A673 (cell line): ENCODE measurements around the gene ANO3. TPM values are rescaled to one million over a fixed set of nuclear protein-coding genes. Genes with fewer than 3 reads are reported as not detected.

ENCODE experiments used
- BruUV-seq: library from RNA; stranded (reverse); fragments of 400-500 nt; replicated peaks from 2 replicates; lab custom pipeline; 2021; lab: Mats Ljungman, UMichigan
- CTCF ChIA-PET: fragments of 300-600 bp; sonication (Branson Sonifier 250); formaldehyde crosslinking; loops from one replicate; lab custom pipeline; 2022; ENCODE audit warnings: antibody characterized with exemption; lab: Charles Lee
- POLR2A ChIA-PET: fragments of 300-600 bp; sonication (Branson Sonifier 250); formaldehyde crosslinking; loops from one replicate; lab custom pipeline; 2022; ENCODE audit warnings: antibody characterized with exemption; ENCODE audit not compliant: low non-redundant PET; lab: Charles Lee
- DNase-seq: peaks from one replicate; pipeline ENCODE4 v3.0.0-alpha.2; 2015; ENCODE audit warnings: low spot score
- H3K27ac ChIP-seq: fragments of 200-600 bp; sonication (generic); 2 replicates; pipeline ENCODE4 v1.5.1; 2016; ENCODE audit warnings: mixed run types, low read depth, mild to moderate bottlenecking, mixed read lengths, antibody characterized with exemption, low read length; ENCODE audit not compliant: poor library complexity, severe bottlenecking
- H3K27me3 ChIP-seq: fragments of 200-600 bp; sonication (generic); replicated peaks from 2 replicates; pipeline ENCODE4 v1.6.1; 2017; ENCODE audit warnings: mixed run types, low read depth, mild to moderate bottlenecking, mixed read lengths, antibody characterized with exemption, low read length; ENCODE audit not compliant: insufficient read depth, poor library complexity
- H3K36me3 ChIP-seq: fragments of 200-600 bp; sonication (generic); 2 replicates; pipeline ENCODE4 v1.6.1; 2016; ENCODE audit warnings: mixed run types, mild to moderate bottlenecking, mixed read lengths, antibody characterized with exemption, low read length; ENCODE audit not compliant: insufficient read depth, poor library complexity, severe bottlenecking
- H3K4me1 ChIP-seq: fragments of 200-600 bp; sonication (generic); 2 replicates; pipeline ENCODE4 v1.6.1; 2017; ENCODE audit warnings: mixed run types, mild to moderate bottlenecking, mixed read lengths, antibody characterized with exemption, low read length; ENCODE audit not compliant: insufficient read depth, poor library complexity, severe bottlenecking
- H3K4me3 ChIP-seq: fragments of 200-600 bp; sonication (generic); 2 replicates; pipeline ENCODE4 v1.5.1; 2016; ENCODE audit warnings: low read depth, mixed run types, mild to moderate bottlenecking, mixed read lengths, low read length; ENCODE audit not compliant: poor library complexity, severe bottlenecking
- H3K9me3 ChIP-seq: fragments of 200-600 bp; sonication (generic); 2 replicates; pipeline ENCODE4 v1.6.1; 2016; ENCODE audit warnings: mixed run types, low read depth, mild to moderate bottlenecking, mixed read lengths, antibody characterized with exemption, low read length; ENCODE audit not compliant: poor library complexity, severe bottlenecking
- CTCF ChIP-seq: fragments of 300-800, 200-600 bp; sonication (generic); conservative IDR thresholded peaks from 2 replicates; pipeline ENCODE4 v1.5.1; 2017; ENCODE audit warnings: low read depth, mild to moderate bottlenecking, antibody characterized with exemption, low read length, moderate library complexity, mixed read lengths
- EZH2 ChIP-seq: fragments of 200-600 bp; sonication (generic); IDR thresholded peaks from 2 replicates; pipeline ENCODE4 v1.6.1; 2017; ENCODE audit warnings: borderline replicate concordance, low read depth, mild to moderate bottlenecking, mixed read lengths, antibody characterized with exemption, low read length; ENCODE audit not compliant: poor library complexity, severe bottlenecking
- intact Hi-C: fragments of 100-400 bp; cut with micrococcal nuclease; formaldehyde crosslinking; loops from one replicate; pipeline ENCODE4 v1.10.0; 2022; ENCODE audit not compliant: unreplicated experiment
- total RNA-seq: library from RNA; stranded (reverse); gene quantifications from 2 replicates; pipeline ENCODE4 v1.2.3, GENCODE V29; 2021

The ANO3 gene
- total RNA-seq, 1 experiment from 2014 or later = not detected

GRCh38 chr11:26551186-26551801 is 219.4 kb downstream of the ANO3 start:
- ChIA-PET CTCF (interaction anchor here (1.3 kb wide), 1 partner anchor 9 kb away, joined by 3 read pairs; no protein-coding TSS in a partner anchor), POLR2A (no interaction called here)
- DNase-seq = peak; percentile 75
- Histone ChIP-seq H3K4me1 (no peaks in the 10 kb centered on the region), H3K27ac (no peak overlapping the region), H3K36me3 (no peaks in the 10 kb centered on the region), H3K4me3 (no peak overlapping the region), H3K27me3 (peaks cover 97% of the 10 kb centered on the region), H3K9me3 (no peaks in the 10 kb centered on the region)
- TF ChIP-seq CTCF = peak; percentile 97
- no peak for TF ChIP-seq EZH2
- BruUV-seq = no TSS peak
- intact Hi-C loops = loop anchor here (1.0 to 2.0 kb wide), 3 partner anchors 14 to 608 kb away; no protein-coding TSS in a partner anchor

DNA sequence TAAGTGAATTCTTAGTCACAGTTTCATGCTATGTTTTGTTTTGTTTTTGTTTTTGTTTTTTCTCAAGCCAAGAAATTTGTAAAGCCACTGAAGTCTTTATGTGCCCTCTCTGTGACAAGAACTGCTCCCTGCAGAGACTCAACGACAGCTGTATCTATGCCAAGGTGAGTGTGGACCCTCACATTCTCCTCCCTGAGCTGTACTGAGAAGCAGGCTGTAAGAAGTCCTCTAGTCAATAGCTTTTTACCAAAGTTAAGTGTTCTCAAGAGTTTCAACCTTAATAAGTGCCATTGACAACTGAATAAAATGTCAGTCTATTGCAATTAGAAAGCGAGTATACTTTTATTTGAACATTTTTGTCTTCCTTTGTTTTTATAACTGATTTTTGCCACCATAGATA is 221.3 kb downstream of the ANO3 start:
- intact Hi-C loops = no loop called here
- DNase-seq = no peak
- no TSS peak for BruUV-seq
- ChIA-PET CTCF (interaction anchor here (0.7 kb wide), 1 partner anchor 931 kb away, joined by 4 read pairs; no protein-coding TSS in a partner anchor), POLR2A (no interaction called here)
- H3K27me3 ChIP-seq = peaks cover 85% of the 10 kb centered on the region
- no peaks in the 10 kb centered on the region for H3K9me3 ChIP-seq
- peaks cover 7% of the 10 kb centered on the region for H3K4me1 ChIP-seq
- no peak overlapping the region for H3K27ac ChIP-seq
- TF ChIP-seq EZH2 = peak; percentile 64
- no peak for TF ChIP-seq CTCF
- no peak overlapping the region for H3K4me3 ChIP-seq
- no peaks in the 10 kb centered on the region for H3K36me3 ChIP-seq

DNA sequence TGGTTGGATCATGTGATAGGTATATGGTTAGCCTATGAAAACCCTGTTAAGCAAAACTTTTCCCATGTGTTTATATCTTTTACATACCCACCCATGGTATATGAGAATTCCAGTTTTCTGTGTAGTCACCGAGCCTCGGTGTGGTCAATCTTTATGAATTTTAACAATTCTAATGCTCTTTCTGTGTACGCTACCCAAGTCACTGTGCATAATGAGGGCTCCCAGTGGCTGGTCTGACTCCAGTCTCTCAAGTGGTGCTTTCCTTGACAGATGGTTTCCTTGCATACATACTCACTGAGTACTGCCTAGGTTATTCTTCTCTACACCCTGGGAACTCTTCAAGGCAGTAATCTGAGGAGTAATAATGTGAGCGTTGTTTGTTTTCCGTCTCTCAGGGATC is 222.5 kb downstream of the ANO3 start:
- H3K27me3 ChIP-seq = peaks cover 85% of the 10 kb centered on the region
- no peaks in the 10 kb centered on the region for H3K9me3 ChIP-seq
- ChIA-PET CTCF (no interaction called here), POLR2A (no interaction called here)
- no peak for TF ChIP-seq EZH2
- no peak for TF ChIP-seq CTCF
- intact Hi-C loops = no loop called here
- peaks cover 15% of the 10 kb centered on the region for H3K4me1 ChIP-seq
- no peaks in the 10 kb centered on the region for H3K36me3 ChIP-seq
- no peak overlapping the region for H3K4me3 ChIP-seq
- H3K27ac ChIP-seq = no peak overlapping the region
- DNase-seq = no peak
- no TSS peak for BruUV-seq
